Epithelial cell of esophagus (primary cell): ENCODE data around the gene TRAF7.

Experiments
- DNase-seq: peaks from one replicate; pipeline ENCODE4 v3.0.0; 2010; ENCODE audit warnings: low read depth
- H3K4me3 ChIP-seq: 2 replicates; pipeline ENCODE4 v1.5.1; 2011; ENCODE audit warnings: mild to moderate bottlenecking, low read length, control low read depth
- CTCF ChIP-seq: IDR thresholded peaks from 2 replicates; pipeline ENCODE4 v1.5.1; 2011; ENCODE audit warnings: low read depth, mild to moderate bottlenecking, low read length, control low read depth, inconsistent platforms; ENCODE audit not compliant: insufficient read depth; ENCODE audit errors: missing control alignments

TRAF7 gene

DNA sequence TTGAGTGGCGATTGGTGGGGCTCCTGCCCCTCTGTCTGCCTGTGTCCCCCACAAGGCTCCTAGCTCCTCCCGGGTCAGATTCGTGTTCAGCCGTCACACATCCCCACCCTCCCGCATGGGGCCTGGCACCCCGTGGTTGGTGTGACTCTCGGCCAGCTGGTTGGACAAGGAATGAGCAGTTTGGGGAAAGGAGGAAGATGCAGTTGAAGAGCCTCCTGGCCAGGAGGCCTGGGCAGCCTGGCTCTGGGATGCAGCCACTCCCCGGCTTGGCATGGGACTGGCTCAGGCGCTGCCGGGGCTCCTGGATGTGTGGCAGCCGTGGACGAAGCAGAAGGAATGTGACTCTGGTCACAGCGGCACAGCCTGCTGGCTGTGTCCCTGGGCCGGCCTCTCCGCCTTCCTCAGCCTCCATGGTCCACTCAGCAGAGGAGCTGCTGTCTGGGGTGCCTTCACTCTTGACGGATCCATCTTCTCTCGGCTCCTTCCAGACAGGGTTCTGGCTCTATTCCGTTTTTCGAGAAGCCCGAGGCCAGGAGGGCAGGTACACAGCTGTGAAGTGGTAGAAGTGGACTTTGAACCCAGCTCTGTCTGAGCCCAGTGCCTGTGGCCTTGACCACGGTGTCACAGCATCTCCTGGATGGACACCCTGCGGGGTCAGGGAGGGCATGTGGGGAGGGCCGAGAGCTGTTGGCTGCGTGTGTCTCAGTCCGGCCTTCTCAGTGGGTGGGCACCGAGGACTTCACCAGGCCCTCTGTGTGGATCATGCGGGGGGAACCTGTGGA lies 2.1 kb downstream of the TRAF7 start:
- DNase-seq, result no peak
- no peak overlapping the region for H3K4me3 ChIP-seq
- TF ChIP-seq CTCF, result no peak

- DNase-seq, result no peak
- TF ChIP-seq CTCF, result no peak
- H3K4me3 ChIP-seq, result no peak overlapping the region
Measured at GRCh38 chr16:2158262-2158638, 2.7 kb downstream of the TRAF7 start.

GRCh38 chr16:2159175-2159838 lies 3.7 kb downstream of the TRAF7 start:
- TF ChIP-seq CTCF, result no peak
- no peak for DNase-seq
- H3K4me3 ChIP-seq, result no peak overlapping the region

DNA sequence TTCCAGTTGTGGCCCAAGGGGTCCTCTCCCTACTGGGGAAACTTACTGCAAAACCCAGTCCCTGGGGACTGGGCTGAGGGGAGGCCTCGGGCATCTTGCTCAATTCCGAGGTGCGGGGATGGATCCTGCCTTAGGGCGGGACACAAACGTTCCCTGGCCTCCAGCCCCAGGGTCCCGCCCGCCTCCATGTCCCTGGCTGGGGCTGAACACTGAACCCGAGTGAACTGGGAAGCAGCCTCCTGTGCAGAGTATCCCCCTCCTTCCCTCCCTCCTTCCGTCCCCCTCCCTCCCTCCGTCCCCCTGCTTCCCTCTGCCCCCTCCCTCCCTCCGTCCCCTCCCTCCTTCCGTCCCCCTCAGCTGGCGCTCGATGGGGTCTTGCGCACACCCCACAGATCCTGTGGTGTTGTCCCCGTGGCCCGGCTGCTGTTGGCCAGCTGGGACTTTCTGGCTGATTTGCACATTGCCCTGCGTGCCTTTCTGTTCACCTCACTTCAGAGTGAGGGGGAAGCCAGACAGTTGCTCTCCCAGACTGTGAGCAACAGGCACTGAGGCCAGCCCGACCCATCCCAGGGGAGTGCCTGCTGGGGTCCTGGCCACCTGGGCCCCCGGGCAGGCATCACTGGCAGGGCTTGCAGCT lies 5.5 kb downstream of the TRAF7 start:
- no peak overlapping the region for H3K4me3 ChIP-seq

DNA sequence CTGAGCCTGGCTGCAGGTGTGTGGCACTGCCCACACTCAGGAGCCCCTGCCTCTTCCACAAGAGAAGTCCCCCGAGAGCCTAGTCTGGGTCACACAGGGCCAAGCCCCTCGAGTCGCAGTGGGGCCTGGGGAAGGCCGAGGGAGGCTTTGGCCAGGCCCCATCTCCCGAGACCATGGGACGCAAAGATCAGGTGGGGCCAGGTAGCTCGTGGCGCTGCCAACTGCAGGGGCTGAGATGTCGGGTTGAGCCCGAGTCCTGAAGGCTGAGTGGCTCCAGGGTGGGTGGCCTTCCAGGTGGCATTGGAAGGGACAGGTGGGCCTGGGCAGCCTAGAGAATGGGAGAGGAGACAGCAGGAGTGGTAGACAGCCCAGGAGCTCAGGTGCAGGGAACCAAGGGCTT lies 6.3 kb downstream of the TRAF7 start:
- TF ChIP-seq CTCF, result no peak
- DNase-seq, result no peak

More for the DNA sequence above, 5.5 kb downstream of the TRAF7 start:
- TF ChIP-seq CTCF, result no peak
- DNase-seq, result no peak

DNA sequence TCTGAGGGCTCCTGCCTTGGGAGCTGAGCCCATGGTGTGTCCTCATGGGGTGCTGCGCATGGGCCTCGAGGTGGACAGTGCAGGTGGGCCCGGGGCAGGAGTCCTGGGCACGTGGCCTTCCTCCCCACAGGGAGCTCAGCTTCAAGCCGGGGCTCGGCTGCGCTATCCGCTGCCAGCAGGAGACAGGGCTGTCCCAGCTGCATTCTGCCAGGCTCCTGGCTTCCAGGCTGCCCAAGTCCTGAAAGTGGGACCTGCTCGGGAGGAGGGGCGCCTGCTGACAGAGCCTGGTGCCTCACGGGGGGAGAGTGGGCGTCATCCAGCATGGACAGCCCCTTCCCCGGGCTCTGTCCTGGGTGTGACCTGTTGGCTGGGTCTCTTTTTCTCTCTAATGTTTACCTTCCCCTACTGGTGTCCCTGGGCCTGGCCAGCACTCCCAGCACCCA lies 7.1 kb downstream of the TRAF7 start:
- H3K4me3 ChIP-seq, result peak overlapping the region; percentile 2
- peak; percentile 35 for DNase-seq

More for the DNA sequence above, 6.3 kb downstream of the TRAF7 start:
- H3K4me3 ChIP-seq, result no peak overlapping the region

More for the DNA sequence above, 7.1 kb downstream of the TRAF7 start:
- no peak for TF ChIP-seq CTCF
